H1 (cell line): Measurements from ENCODE around the gene PCNX1. TPM values are rescaled to one million over a fixed set of nuclear protein-coding genes. Genes with fewer than 3 reads are reported as not detected.

Experiments
- ATF3 ChIP-seq: IDR thresholded peaks from 2 replicates; pipeline ENCODE4 v1.6.1; 2011; ENCODE audit warnings: low read depth, mild to moderate bottlenecking, low read length; ENCODE audit not compliant: insufficient read depth
- CBX8 ChIP-seq: fragments of 300-800, 300-1000 bp; sonication (generic); IDR thresholded peaks from 2 replicates; pipeline ENCODE4 v1.7.1; 2016; ENCODE audit warnings: low read depth, low read length, borderline replicate concordance
- CEBPB ChIP-seq: IDR thresholded peaks from 2 replicates; pipeline ENCODE4 v1.6.1; 2012; ENCODE audit warnings: low read depth, low read length
- CHD7 ChIP-seq: fragments of 300-600 bp; sonication (generic); IDR thresholded peaks from 2 replicates; pipeline ENCODE4 v1.7.1; 2012; ENCODE audit warnings: low read length, moderate library complexity, mild to moderate bottlenecking, inconsistent platforms; ENCODE audit not compliant: insufficient replicate concordance
- HDAC6 ChIP-seq: IDR thresholded peaks from one replicate; pipeline ENCODE4 v1.7.1; 2012; ENCODE audit warnings: low read depth, mild to moderate bottlenecking, inconsistent platforms, low read length, moderate library complexity
- KDM4A ChIP-seq: IDR thresholded peaks from one replicate; pipeline ENCODE4 v1.7.1; 2012; ENCODE audit warnings: low read depth, mild to moderate bottlenecking, moderate library complexity, low read length, inconsistent platforms; ENCODE audit not compliant: severe bottlenecking
- NANOG ChIP-seq: IDR thresholded peaks from 2 replicates; pipeline ENCODE4 v1.6.1; 2011; ENCODE audit warnings: low read length, low read depth, mild to moderate bottlenecking, inconsistent platforms; ENCODE audit not compliant: insufficient read depth, poor library complexity, severe bottlenecking
- NRF1 ChIP-seq: IDR thresholded peaks from 2 replicates; pipeline ENCODE4 v1.6.1; 2011; ENCODE audit warnings: mild to moderate bottlenecking, low read depth, low read length, improper control_type of control experiment
- SIRT6 ChIP-seq: IDR thresholded peaks from one replicate; pipeline ENCODE4 v1.7.1; 2012; ENCODE audit warnings: low read length, inconsistent platforms
- USF2 ChIP-seq: IDR thresholded peaks from 2 replicates; pipeline ENCODE4 v1.6.1; 2011; ENCODE audit warnings: low read length, improper control_type of control experiment
- polyA plus RNA-seq, 7 experiments: library from polyadenylated mRNA; depleted of rRNA in 3 of 7; stranded (reverse) in 5 of 7; unstranded in 2 of 7; fragments of >200 nt in 5 of 7; fragments of 200-250 nt in 2 of 7; gene quantifications; 1 replicate in 5 of 7; 2 replicates in 1 of 7; 4 replicates in 1 of 7; pipeline versions ENCODE4 v1.2.1 to v1.2.3, GENCODE V29; 2011 to 2013; ENCODE audit warnings: missing spikeins in 2 of 7, mixed read lengths in 2 of 7
- total RNA-seq: library from RNA; stranded (reverse); fragmentation: NEBNext Ultra II Directional; extraction: Animal tissue kit (Norgen Biotek cat#: 25700); gene quantifications from 2 replicates; pipeline ENCODE4 v1.2.1, GENCODE V29; 2021

The PCNX1 gene
- total and polyA plus RNA-seq, 2 of the 8 experiments (the other 6 are each of a cell fraction or from before 2014, with no cell fraction given), result 37.7 to 53.2 TPM

GRCh38 chr14:71011479-71011878 is 104.2 kb downstream of the PCNX1 start (continued):
- TF ChIP-seq CHD7 (no peak), HDAC6 (no peak), NRF1 (no peak), USF2 (no peak), ATF3 (no peak), SIRT6 (no peak), CEBPB (no peak), NANOG (no peak), KDM4A (no peak), CBX8 (no peak)
